ENCODE data around the gene ALK.

ALK gene

DNA sequence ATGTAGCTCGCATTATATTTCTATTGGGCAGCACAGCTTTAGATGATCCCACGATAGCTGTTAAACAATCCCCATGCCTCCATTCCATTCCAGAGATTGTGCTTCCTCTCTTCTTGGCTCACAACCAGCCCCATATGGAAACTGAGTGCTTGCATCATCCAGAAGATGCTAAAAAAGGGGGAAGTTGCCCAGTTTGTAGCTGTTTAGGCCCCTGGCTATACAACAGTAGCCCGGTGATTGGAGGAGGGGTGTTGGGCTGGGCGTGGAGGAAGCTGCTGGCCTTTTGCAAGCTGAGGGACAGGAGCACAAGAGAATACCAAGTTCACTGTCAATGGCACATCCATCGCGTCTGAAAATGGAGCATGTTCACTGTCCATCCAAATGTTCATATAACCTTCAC, 360.2 kb downstream of the ALK start:
- DNase-seq (ENCODE audit: low spot score) = no peak
- TF ChIP-seq, protein P1, sequence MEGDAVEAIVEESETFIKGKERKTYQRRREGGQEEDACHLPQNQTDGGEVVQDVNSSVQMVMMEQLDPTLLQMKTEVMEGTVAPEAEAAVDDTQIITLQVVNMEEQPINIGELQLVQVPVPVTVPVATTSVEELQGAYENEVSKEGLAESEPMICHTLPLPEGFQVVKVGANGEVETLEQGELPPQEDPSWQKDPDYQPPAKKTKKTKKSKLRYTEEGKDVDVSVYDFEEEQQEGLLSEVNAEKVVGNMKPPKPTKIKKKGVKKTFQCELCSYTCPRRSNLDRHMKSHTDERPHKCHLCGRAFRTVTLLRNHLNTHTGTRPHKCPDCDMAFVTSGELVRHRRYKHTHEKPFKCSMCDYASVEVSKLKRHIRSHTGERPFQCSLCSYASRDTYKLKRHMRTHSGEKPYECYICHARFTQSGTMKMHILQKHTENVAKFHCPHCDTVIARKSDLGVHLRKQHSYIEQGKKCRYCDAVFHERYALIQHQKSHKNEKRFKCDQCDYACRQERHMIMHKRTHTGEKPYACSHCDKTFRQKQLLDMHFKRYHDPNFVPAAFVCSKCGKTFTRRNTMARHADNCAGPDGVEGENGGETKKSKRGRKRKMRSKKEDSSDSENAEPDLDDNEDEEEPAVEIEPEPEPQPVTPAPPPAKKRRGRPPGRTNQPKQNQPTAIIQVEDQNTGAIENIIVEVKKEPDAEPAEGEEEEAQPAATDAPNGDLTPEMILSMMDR (IDR thresholded peaks at IDR 0.05; ENCODE audit: extremely low read depth, missing control alignments) = no peak

DNA sequence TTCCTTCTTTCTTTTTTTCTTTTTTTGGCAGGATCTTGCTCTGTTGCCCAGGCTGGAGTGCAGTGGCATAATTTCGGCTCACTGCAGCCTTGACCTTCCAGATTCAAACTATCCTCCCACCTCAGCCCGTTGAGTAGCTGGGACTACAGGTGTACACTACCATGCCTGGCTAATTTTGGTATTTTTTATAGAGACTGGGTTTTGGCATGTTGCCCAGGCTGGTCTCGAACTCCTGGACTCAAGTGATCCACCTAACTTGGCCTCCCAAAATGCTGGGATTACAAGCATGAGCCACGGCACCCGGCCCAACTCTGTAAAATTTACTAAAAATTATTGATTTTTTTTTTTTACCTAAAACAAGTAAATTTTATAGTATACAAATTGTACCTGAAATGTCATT, 360.8 kb downstream of the ALK start:
- TF ChIP-seq, protein P1 (IDR thresholded peaks at IDR 0.05; ENCODE audit: extremely low read depth, missing control alignments) = no peak
- DNase-seq (ENCODE audit: low spot score) = no peak

- TF ChIP-seq, protein P1 (IDR thresholded peaks at IDR 0.05; ENCODE audit: extremely low read depth, missing control alignments) = no peak
- DNase-seq (ENCODE audit: low spot score) = no peak
These were observed 361.4 kb downstream of the ALK start for GRCh38 chr2:29560030-29560429.

GRCh38 chr2:29559578-29559977, 361.8 kb downstream of the ALK start:
- no peak for DNase-seq (ENCODE audit: low spot score)
- TF ChIP-seq, protein P1 (IDR thresholded peaks at IDR 0.05; ENCODE audit: extremely low read depth, missing control alignments) = no peak

- DNase-seq (ENCODE audit: low spot score) = no peak
- TF ChIP-seq, protein P1 (IDR thresholded peaks at IDR 0.05; ENCODE audit: extremely low read depth, missing control alignments) = no peak
These were observed 363.3 kb downstream of the ALK start for GRCh38 chr2:29558097-29558496.

GRCh38 chr2:29557268-29557667, 364.1 kb downstream of the ALK start:
- no peak for DNase-seq (ENCODE audit: low spot score)
- TF ChIP-seq, protein P1 (IDR thresholded peaks at IDR 0.05; ENCODE audit: extremely low read depth, missing control alignments) = no peak

DNA sequence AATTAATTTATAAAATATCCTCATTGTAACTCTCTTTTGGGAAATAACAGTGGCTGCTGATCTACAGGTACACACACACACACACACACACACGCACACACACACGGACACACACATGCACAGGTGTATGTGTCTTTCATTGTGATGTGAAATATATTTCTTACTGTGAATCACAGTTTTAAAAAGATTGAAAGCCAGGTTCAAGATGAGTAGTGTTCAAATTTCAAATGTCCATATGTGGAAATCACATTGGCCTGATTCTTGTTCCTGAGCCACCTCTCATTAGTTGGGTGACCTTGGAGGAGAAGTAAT, 372.4 kb downstream of the ALK start:
- TF ChIP-seq, protein P1 (IDR thresholded peaks at IDR 0.05; ENCODE audit: extremely low read depth, missing control alignments) = no peak
- no peak for DNase-seq (ENCODE audit: low spot score)

Measured in GM20000 (cell line).